Measurements from ENCODE around the gene LCE5A. TPM values are rescaled to one million over a fixed set of nuclear protein-coding genes. Genes with fewer than 3 reads are reported as not detected.

LCE5A gene, protein sequence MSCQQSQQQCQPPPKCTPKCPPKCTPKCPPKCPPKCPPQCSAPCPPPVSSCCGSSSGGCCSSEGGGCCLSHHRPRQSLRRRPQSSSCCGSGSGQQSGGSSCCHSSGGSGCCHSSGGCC
- total RNA-seq (not detected), polyA plus RNA-seq (0.43 TPM)
- long read RNA-seq, donor 1, result 0 reads
- long read RNA-seq, donor 2, result 0 reads
- long read RNA-seq, donor 3, result 0 reads
- long read RNA-seq, donor 4, result 0 reads
- long read RNA-seq, donor 5, result 0 reads
- long read RNA-seq, donor 6, result 0 reads
- long read RNA-seq, donor 7, result 0 reads
- long read RNA-seq, donor 8, result 0 reads
- long read RNA-seq, donor 9, result 0 reads
- long read RNA-seq, donor 10, result 0 reads

DNA sequence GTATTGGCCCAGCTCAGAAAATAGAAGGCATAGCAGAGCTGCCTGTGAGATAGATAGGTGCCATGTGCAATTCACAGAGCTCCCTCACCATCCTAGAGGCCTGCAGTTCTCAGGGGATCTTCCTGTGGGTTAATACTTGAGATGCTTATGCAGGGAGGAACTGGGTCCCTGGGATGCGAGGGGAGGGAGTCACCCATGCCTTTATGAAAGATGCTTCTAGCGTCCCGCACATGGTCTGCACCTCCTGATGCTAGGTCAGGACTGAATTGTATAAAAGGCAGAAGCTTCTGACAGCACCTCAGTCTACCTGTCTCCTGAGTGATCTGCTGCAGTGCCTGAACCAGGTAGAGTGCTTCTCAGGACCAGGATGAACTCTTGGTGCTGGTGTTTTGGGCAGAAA, at the start of gene LCE5A:
TSS of gene LCE5A (plus strand) at position 301 of the 400 bp plus-strand sequence. CDS start 732 bp downstream, outside the sequence.
- WGBS, result 96% methylated on average over 3 of the region's 3 CpGs
- DNase-seq (ENCODE audit: low read depth in 6 of 9, low spot score in 9 of 9), result no peak
- no peak within 1 kb of the TSS for H3K27ac ChIP-seq (ENCODE audit: low read depth in 1 of 2, low read length in 1 of 2)
- H3K4me1 ChIP-seq (ENCODE audit: control insufficient read depth in 2 of 2, insufficient read depth in 2 of 2, low read length in 2 of 2), result no peaks in the 10 kb centered on the region
- peaks cover 13 to 24% of the 10 kb centered on the region in 2 donors for H3K27me3 ChIP-seq (ENCODE audit: control insufficient read depth in 2 of 2, insufficient read depth in 1 of 2, low read length in 1 of 2)
- no peak within 1 kb of the TSS for H3K4me3 ChIP-seq (ENCODE audit: low read length in 2 of 2)
- H3K9me3 ChIP-seq (ENCODE audit: control insufficient read depth in 2 of 2, insufficient read depth in 1 of 2, low read length in 1 of 2), result no peaks in the 10 kb centered on the region
- no peaks in the 10 kb centered on the region for H3K36me3 ChIP-seq (ENCODE audit: control insufficient read depth in 2 of 2, insufficient read depth in 2 of 2, low read length in 1 of 2)

DNA sequence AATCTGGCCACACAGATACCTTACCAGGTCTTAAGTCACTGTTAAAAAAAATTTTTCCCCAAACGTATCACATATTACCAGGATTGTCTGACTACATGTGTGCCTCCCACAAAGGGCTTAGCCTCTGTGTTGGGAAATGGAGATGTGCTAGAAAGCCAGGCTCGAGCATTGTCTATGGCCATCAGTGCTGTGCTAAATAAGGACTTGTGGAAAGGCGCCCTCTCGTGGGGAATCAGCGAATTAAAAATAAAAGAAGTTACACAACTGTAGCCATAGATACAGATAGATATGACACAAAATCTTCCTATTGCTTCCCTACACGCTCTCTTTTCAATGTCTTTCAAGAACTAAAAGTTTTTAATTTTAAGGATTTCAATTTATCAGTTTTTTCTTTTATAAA, 49.1 kb upstream of the LCE5A start:
- 15% methylated on average over 6 of the region's 6 CpGs for WGBS
- Histone ChIP-seq H3K9me3 (ENCODE audit: control insufficient read depth in 2 of 2, insufficient read depth in 1 of 2, low read length in 1 of 2) (no peaks in the 10 kb centered on the region), H3K4me3 (ENCODE audit: low read length in 2 of 2) (no peak overlapping the region), H3K4me1 (ENCODE audit: control insufficient read depth in 2 of 2, insufficient read depth in 2 of 2, low read length in 2 of 2) (peaks cover 0 to 2% of the 10 kb centered on the region in 2 donors), H3K27ac (ENCODE audit: low read depth in 1 of 2, low read length in 1 of 2) (no peak overlapping the region), H3K36me3 (ENCODE audit: control insufficient read depth in 2 of 2, insufficient read depth in 2 of 2, low read length in 1 of 2) (no peaks in the 10 kb centered on the region), H3K27me3 (ENCODE audit: control insufficient read depth in 2 of 2, insufficient read depth in 1 of 2, low read length in 1 of 2) (no peaks in the 10 kb centered on the region)
- DNase-seq (ENCODE audit: low read depth in 6 of 9, low spot score in 9 of 9), result peak in 7 of 9 donors; percentile 18 to 49 (median 29)

- peaks cover 0 to 2% of the 10 kb centered on the region in 2 donors for H3K4me1 ChIP-seq (ENCODE audit: control insufficient read depth in 2 of 2, insufficient read depth in 2 of 2, low read length in 2 of 2)
- 97% methylated on average over 26 of the region's 26 CpGs for WGBS
- no peak overlapping the region for H3K27ac ChIP-seq (ENCODE audit: low read depth in 1 of 2, low read length in 1 of 2)
- H3K36me3 ChIP-seq (ENCODE audit: control insufficient read depth in 2 of 2, insufficient read depth in 2 of 2, low read length in 1 of 2), result no peaks in the 10 kb centered on the region
- no peak overlapping the region for H3K4me3 ChIP-seq (ENCODE audit: low read length in 2 of 2)
- no peaks in the 10 kb centered on the region for H3K9me3 ChIP-seq (ENCODE audit: control insufficient read depth in 2 of 2, insufficient read depth in 1 of 2, low read length in 1 of 2)
- H3K27me3 ChIP-seq (ENCODE audit: control insufficient read depth in 2 of 2, insufficient read depth in 1 of 2, low read length in 1 of 2), result no peaks in the 10 kb centered on the region
- no peak for DNase-seq (ENCODE audit: low read depth in 6 of 9, low spot score in 9 of 9)
Observed at GRCh38 chr1:152462636-152463035, 48.0 kb upstream of the LCE5A start.

- H3K27me3 ChIP-seq (ENCODE audit: control insufficient read depth in 2 of 2, insufficient read depth in 1 of 2, low read length in 1 of 2), result no peaks in the 10 kb centered on the region
- no peaks in the 10 kb centered on the region for H3K4me1 ChIP-seq (ENCODE audit: control insufficient read depth in 2 of 2, insufficient read depth in 2 of 2, low read length in 2 of 2)
- no peaks in the 10 kb centered on the region for H3K9me3 ChIP-seq (ENCODE audit: control insufficient read depth in 2 of 2, insufficient read depth in 1 of 2, low read length in 1 of 2)
- no peak for DNase-seq (ENCODE audit: low read depth in 6 of 9, low spot score in 9 of 9)
- no peak overlapping the region for H3K4me3 ChIP-seq (ENCODE audit: low read length in 2 of 2)
- H3K36me3 ChIP-seq (ENCODE audit: control insufficient read depth in 2 of 2, insufficient read depth in 2 of 2, low read length in 1 of 2), result no peaks in the 10 kb centered on the region
- 96% methylated on average over 1 of the region's 1 CpG for WGBS
- H3K27ac ChIP-seq (ENCODE audit: low read depth in 1 of 2, low read length in 1 of 2), result no peak overlapping the region
Observed at GRCh38 chr1:152466217-152466616, 44.4 kb upstream of the LCE5A start.

DNA sequence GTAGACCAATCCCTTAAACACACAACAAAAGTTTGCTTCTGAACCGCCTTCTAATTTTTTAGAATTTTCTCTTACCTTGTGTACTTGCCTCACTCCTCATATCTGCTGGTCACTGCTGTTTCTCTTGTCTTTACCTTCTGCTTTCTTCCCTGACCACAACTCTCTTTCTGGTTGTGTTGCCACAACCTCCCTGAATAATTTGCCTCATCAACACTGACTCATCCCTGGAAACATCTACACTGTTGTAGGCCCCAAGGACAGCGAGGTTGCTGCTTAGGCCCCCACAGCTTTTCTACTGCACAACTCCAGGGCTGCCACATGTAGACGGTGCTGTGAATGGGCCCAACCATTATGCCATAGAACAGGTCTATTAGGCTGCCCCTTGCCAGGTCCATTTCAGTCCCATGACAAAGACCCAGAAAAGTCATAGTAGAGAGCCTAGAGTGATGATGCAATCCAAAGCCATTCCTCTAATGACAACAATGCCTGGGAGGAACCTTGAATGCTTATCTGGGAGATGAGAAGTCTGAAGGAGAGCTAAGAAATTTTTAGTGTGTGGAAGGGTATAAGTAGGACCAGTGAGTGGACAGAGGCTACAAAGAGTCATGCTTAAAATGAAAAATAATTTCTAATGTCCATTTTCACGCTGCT, 36.6 kb upstream of the LCE5A start:
- H3K9me3 ChIP-seq (ENCODE audit: control insufficient read depth in 2 of 2, insufficient read depth in 1 of 2, low read length in 1 of 2), result peaks cover 2 to 11% of the 10 kb centered on the region in 2 donors
- WGBS, result 88% methylated on average over 4 of the region's 4 CpGs

GRCh38 chr1:152479792-152480595, 30.6 kb upstream of the LCE5A start:
- no peaks in the 10 kb centered on the region for H3K27me3 ChIP-seq (ENCODE audit: control insufficient read depth in 2 of 2, insufficient read depth in 1 of 2, low read length in 1 of 2)
- no peaks in the 10 kb centered on the region for H3K4me1 ChIP-seq (ENCODE audit: control insufficient read depth in 2 of 2, insufficient read depth in 2 of 2, low read length in 2 of 2)
- DNase-seq (ENCODE audit: low read depth in 6 of 9, low spot score in 9 of 9), result peak in 1 of 9 donors; percentile 11

More for the DNA sequence above, 36.6 kb upstream of the LCE5A start:
- no peaks in the 10 kb centered on the region for H3K36me3 ChIP-seq (ENCODE audit: control insufficient read depth in 2 of 2, insufficient read depth in 2 of 2, low read length in 1 of 2)
- H3K4me3 ChIP-seq (ENCODE audit: low read length in 2 of 2), result no peak overlapping the region
- H3K27ac ChIP-seq (ENCODE audit: low read depth in 1 of 2, low read length in 1 of 2), result no peak overlapping the region
- no peaks in the 10 kb centered on the region for H3K4me1 ChIP-seq (ENCODE audit: control insufficient read depth in 2 of 2, insufficient read depth in 2 of 2, low read length in 2 of 2)
- no peak for DNase-seq (ENCODE audit: low read depth in 6 of 9, low spot score in 9 of 9)
- H3K27me3 ChIP-seq (ENCODE audit: control insufficient read depth in 2 of 2, insufficient read depth in 1 of 2, low read length in 1 of 2), result no peaks in the 10 kb centered on the region

DNA sequence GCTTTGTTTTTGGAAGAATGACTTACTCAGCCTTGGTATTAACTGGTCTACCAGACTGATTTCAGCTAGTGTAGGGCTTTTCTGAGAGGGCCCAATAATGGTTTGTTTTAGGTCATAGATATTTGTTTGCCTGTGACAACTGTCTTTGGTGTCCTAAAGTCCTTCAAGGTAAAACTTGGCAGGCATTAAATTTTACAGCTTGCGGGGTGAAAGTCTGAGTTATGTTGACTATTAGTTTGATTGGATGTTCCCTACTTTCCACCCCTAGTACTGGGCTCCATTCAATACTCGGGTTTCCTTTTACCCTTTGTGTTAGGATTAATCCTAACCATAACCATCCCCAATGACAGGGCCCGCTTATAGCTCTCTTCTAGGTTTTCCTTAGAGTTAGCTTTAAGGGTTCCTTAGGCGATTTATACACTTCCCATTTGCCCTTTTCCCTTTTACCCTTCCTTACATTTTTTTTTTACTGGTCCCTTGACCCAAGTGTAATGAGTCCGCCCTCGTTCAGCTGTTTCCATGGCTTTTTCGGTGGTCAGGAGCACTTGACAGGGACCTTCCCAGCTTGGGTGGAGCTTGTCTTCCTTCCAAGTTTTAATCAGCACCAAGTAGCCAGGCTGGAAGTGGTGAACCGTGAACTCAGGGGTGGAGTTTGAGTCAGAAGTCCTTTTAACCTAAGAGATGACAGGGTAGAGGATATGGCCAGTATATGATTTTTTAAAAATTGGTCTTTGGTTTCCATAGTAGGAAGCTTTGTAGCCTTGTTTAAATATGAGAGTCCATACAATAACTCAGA, 28.5 kb upstream of the LCE5A start:
- H3K27me3 ChIP-seq (ENCODE audit: control insufficient read depth in 2 of 2, insufficient read depth in 1 of 2, low read length in 1 of 2), result no peaks in the 10 kb centered on the region
- 95% methylated on average over 8 of the region's 8 CpGs for WGBS
- H3K9me3 ChIP-seq (ENCODE audit: control insufficient read depth in 2 of 2, insufficient read depth in 1 of 2, low read length in 1 of 2), result peaks cover 0 to 4% of the 10 kb centered on the region in 2 donors
- H3K4me3 ChIP-seq (ENCODE audit: low read length in 2 of 2), result no peak overlapping the region
- H3K4me1 ChIP-seq (ENCODE audit: control insufficient read depth in 2 of 2, insufficient read depth in 2 of 2, low read length in 2 of 2), result no peaks in the 10 kb centered on the region
- no peak for DNase-seq (ENCODE audit: low read depth in 6 of 9, low spot score in 9 of 9)
- no peaks in the 10 kb centered on the region for H3K36me3 ChIP-seq (ENCODE audit: control insufficient read depth in 2 of 2, insufficient read depth in 2 of 2, low read length in 1 of 2)
- no peak overlapping the region for H3K27ac ChIP-seq (ENCODE audit: low read depth in 1 of 2, low read length in 1 of 2)

More at GRCh38 chr1:152479792-152480595, 30.6 kb upstream of the LCE5A start:
- H3K36me3 ChIP-seq (ENCODE audit: control insufficient read depth in 2 of 2, insufficient read depth in 2 of 2, low read length in 1 of 2), result no peaks in the 10 kb centered on the region
- H3K4me3 ChIP-seq (ENCODE audit: low read length in 2 of 2), result no peak overlapping the region
- WGBS, result 62% methylated on average over 10 of the region's 10 CpGs
- H3K27ac ChIP-seq (ENCODE audit: low read depth in 1 of 2, low read length in 1 of 2), result no peak overlapping the region
- peaks cover 2 to 11% of the 10 kb centered on the region in 2 donors for H3K9me3 ChIP-seq (ENCODE audit: control insufficient read depth in 2 of 2, insufficient read depth in 1 of 2, low read length in 1 of 2)

DNA sequence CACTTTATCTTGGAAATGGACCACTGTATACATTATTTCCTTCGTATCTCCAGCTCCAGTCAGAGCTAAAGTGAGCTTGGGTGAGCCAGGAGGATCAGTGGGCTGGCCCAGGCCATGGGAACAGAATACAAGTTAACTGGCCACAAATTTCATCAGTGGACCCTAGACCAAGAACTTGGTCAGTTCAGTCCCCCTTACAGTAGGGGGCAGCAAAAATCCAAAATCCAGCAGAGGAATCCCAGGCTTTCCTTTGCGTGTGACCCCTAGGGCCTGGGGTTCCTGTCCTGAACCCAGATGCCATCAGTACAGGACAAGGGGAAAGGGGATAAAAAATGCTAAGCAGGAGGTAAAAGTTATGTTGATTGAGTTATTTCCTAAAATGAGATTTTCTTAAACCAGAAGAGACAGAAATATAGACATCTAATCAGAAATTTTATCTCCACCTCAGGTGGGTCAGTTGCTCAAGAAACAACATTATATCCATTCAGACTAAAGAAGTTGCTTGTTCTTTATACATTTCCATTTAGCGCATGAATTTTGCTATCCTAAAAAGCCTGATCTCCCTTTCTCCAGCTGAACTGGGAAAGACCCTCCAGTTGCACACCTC, 24.1 kb upstream of the LCE5A start:
- DNase-seq (ENCODE audit: low read depth in 6 of 9, low spot score in 9 of 9), result no peak
- no peaks in the 10 kb centered on the region for H3K9me3 ChIP-seq (ENCODE audit: control insufficient read depth in 2 of 2, insufficient read depth in 1 of 2, low read length in 1 of 2)
- no peaks in the 10 kb centered on the region for H3K36me3 ChIP-seq (ENCODE audit: control insufficient read depth in 2 of 2, insufficient read depth in 2 of 2, low read length in 1 of 2)
- no peaks in the 10 kb centered on the region for H3K4me1 ChIP-seq (ENCODE audit: control insufficient read depth in 2 of 2, insufficient read depth in 2 of 2, low read length in 2 of 2)
- WGBS, result 86% methylated on average over 3 of the region's 3 CpGs
- no peak overlapping the region for H3K27ac ChIP-seq (ENCODE audit: low read depth in 1 of 2, low read length in 1 of 2)
- H3K27me3 ChIP-seq (ENCODE audit: control insufficient read depth in 2 of 2, insufficient read depth in 1 of 2, low read length in 1 of 2), result no peaks in the 10 kb centered on the region
- H3K4me3 ChIP-seq (ENCODE audit: low read length in 2 of 2), result no peak overlapping the region
